Activated T-helper 17 cell treated with anti-CD3 and anti-CD28 coated beads, Interleukin-2, amount 50 U/mL, for 72 hours (primary cell): Measurements from ENCODE around the gene GRM4. TPM values are rescaled to one million over a fixed set of nuclear protein-coding genes. Genes with fewer than 3 reads are reported as not detected.
"Not testable (repeated sequence)": the region's sequence is repeated elsewhere in the genome, so short reads cannot be mapped to it uniquely, and the experiment has no call there.

Experiments used
- ATAC-seq: fragments of 150-1000 bp; cut with Tn5 transposase; replicated peaks from 2 replicates; pipeline ENCODE4 v1.10.0; 2021; ENCODE audit warnings: mild to moderate bottlenecking, moderate library complexity
- H3K27ac Mint-ChIP-seq: one replicate; pipeline ENCODE4 v1.8.0; 2022; ENCODE audit warnings: mixed read lengths
- H3K27me3 Mint-ChIP-seq: one replicate; pipeline ENCODE4 v1.8.0; 2022; ENCODE audit warnings: mixed read lengths
- H3K36me3 Mint-ChIP-seq: one replicate; pipeline ENCODE4 v1.8.0; 2022; ENCODE audit warnings: low read depth, mild to moderate bottlenecking, mixed read lengths
- H3K4me1 Mint-ChIP-seq: one replicate; pipeline ENCODE4 v1.8.0; 2022; ENCODE audit warnings: mixed read lengths
- H3K4me3 Mint-ChIP-seq: one replicate; pipeline ENCODE4 v1.8.0; 2022; ENCODE audit warnings: mild to moderate bottlenecking, mixed read lengths
- H3K9me3 Mint-ChIP-seq: one replicate; pipeline ENCODE4 v1.8.0; 2022; ENCODE audit warnings: mixed read lengths
- total RNA-seq, 2 donors: library from RNA; stranded (reverse); gene quantifications; one replicate each; pipeline ENCODE4 v1.2.3, GENCODE V29; 2022

GRM4 gene
- total RNA-seq, 2 donors from 2014 or later, result not detected

DNA sequence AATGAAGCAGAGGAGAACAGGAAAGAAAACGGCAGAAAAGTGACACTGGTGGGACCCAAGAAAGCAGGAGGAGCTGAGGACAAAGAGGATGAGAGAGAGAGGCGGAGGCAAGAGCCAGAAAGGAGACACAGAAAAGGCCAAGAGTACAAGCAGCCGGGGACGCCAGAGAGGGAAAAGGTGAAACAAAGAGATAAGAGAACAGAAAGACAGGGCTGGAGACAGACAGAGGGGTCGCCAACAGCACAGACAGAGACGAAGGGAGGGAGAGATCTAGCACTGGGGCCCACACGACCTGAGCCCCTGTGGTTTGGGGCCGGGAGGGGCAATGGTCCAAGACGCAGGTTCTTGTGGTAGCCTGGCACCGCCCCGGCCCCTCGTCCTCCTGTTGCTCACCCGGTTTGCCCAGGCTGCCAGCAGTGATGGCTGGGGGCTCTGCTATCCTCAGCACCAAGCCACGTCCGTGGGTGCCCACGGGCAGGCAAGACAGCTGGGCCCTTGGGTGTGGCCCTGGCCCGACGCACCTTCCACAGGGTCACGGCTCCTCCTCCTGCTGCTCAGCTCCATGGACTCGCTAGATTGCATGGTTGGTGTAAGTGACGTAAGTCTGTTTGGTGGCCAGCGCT is 123.5 kb downstream of the GRM4 start:
- Mint-ChIP-seq H3K27me3 (peaks cover 5% of the 10 kb centered on the region), H3K9me3 (no peaks in the 10 kb centered on the region), H3K4me1 (no peaks in the 10 kb centered on the region), H3K27ac (no peak overlapping the region), H3K36me3 (no peaks in the 10 kb centered on the region), H3K4me3 (no peak overlapping the region)
- no peak for ATAC-seq

DNA sequence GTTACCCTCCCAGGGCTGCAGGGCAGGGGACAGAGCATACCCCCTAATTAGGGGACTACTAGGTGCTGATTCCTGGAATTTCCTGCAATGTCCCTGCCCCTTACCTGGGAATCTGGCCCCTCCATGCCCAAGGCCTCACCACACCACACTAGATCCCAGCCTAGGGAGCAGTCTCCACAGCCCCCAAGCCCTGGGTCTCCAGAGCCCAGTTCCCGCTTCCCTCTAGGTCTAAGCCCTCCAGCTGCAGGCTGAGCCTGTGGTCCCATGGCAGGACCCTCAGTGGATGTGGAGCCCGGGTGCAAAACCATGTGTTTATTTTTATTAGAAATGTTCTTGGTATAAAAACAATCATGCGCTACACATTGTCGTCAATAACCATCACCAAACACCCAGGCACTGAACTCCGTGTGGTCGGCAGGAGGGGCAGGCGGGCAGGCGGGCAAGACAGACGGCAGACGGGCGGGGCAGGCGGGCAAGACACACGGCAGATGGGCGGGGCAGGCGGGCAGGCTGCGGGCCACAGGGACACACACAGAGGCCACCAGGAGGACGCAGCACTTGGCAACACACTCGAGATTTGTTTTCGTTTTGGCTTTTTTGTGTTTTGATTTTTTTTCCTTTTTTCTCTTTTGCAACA is 124.2 kb downstream of the GRM4 start:
- Mint-ChIP-seq H3K27me3 (peaks cover 5% of the 10 kb centered on the region), H3K9me3 (no peaks in the 10 kb centered on the region), H3K4me3 (no peak overlapping the region), H3K4me1 (no peaks in the 10 kb centered on the region), H3K36me3 (no peaks in the 10 kb centered on the region), H3K27ac (no peak overlapping the region)
- ATAC-seq, result no peak

DNA sequence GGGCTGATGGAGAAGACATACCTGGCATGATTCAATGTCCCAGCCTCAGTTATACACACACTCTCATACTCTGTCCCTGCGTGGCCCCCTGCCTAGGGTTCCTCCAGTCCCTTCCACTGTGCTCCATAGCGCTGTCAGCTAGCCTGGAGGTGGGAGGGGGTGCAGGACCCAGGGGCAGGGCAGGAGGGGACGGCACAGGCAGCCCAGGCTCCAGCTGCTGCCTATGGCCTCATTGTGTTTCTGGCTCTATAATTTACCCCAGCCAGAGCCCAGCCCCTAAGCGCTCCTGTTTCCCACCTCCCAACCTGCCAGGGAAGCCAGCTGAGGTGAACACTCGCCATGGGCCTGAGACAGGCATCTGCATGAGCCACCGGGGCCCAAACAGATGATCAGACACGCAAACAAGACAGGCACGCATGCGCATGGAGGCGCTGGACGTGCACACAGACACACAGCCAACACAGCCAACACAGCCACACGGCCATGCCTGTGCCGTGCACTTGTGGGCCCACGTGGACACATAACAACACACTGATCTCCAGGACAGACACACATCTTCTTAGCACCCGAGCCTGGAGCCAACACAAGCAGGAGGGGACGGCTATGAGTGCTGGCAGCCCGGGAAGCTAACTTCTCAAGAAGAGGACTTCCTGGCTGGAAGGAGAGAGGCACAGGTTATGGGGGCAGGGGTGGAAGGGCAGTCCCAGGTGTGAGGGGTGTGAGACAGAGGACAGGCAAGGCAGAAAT is 124.9 kb downstream of the GRM4 start:
- Mint-ChIP-seq H3K9me3 (no peaks in the 10 kb centered on the region), H3K27ac (no peak overlapping the region), H3K4me3 (no peak overlapping the region), H3K4me1 (no peaks in the 10 kb centered on the region), H3K36me3 (no peaks in the 10 kb centered on the region), H3K27me3 (peaks cover 5% of the 10 kb centered on the region)
- ATAC-seq, result no peak

GRCh38 chr6:34020278-34020677 is 125.6 kb downstream of the GRM4 start:
- Mint-ChIP-seq H3K4me3 (no peak overlapping the region), H3K27me3 (peaks cover 5% of the 10 kb centered on the region), H3K36me3 (no peaks in the 10 kb centered on the region), H3K9me3 (no peaks in the 10 kb centered on the region), H3K27ac (no peak overlapping the region), H3K4me1 (no peaks in the 10 kb centered on the region)
- no peak for ATAC-seq

DNA sequence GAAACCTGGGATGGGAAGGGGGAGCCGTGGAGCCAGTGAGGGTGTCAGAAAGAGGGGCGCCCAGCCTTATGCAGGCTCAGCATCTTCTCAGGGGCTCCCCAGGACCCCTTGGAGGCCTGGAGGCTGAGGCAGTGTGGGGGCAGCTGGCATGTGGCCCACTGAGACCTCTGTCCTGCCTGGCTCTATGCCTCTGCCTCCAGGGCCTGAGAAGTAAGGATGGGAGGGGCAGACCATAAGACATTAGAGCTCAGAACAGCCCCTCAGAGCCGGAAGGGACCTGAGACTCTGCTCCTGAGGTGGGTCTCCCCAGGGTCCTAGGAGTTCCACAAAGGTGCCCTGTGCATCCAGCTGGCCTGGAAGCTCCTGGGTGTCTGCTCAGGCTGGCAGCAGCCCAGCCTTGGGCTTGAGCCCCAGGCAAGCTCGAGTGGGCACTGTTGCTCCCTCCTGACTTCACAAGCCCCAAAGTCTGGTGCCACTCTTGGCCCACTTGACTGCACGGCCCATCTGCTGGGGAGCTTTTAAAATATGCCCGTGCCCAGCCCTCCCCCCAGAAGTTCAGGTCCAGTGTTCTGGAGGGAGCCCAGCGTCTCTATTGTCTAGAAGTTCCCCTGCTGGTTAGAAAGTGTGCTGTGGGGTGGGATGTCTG is 126.8 kb downstream of the GRM4 start:
- H3K4me3 Mint-ChIP-seq, result no peak overlapping the region
- no peak for ATAC-seq
- peaks cover 5% of the 10 kb centered on the region for H3K27me3 Mint-ChIP-seq
- no peaks in the 10 kb centered on the region for H3K36me3 Mint-ChIP-seq
- no peak overlapping the region for H3K27ac Mint-ChIP-seq
- H3K4me1 Mint-ChIP-seq, result no peaks in the 10 kb centered on the region
- H3K9me3 Mint-ChIP-seq, result no peaks in the 10 kb centered on the region

DNA sequence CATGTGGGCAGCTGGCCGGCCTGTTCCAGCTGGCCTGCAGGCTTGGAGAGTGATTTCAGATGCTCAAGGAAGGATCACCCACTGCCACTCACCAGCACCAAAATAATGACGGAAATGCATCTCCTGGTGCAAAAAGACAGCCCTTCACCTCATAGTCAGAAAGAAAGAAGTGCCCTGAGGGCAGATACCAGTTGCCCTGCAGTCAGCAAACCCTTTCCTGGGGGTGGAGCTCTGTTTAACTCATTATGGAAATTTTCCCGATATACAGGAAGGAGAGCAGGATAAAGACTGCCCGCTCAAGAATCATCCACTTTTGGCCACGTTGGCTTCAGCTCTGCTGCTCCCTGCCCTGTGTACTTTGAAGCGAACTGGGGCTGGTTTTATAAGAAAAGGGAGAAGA is 127.9 kb downstream of the GRM4 start:
- peaks cover 5% of the 10 kb centered on the region for H3K27me3 Mint-ChIP-seq

DNA sequence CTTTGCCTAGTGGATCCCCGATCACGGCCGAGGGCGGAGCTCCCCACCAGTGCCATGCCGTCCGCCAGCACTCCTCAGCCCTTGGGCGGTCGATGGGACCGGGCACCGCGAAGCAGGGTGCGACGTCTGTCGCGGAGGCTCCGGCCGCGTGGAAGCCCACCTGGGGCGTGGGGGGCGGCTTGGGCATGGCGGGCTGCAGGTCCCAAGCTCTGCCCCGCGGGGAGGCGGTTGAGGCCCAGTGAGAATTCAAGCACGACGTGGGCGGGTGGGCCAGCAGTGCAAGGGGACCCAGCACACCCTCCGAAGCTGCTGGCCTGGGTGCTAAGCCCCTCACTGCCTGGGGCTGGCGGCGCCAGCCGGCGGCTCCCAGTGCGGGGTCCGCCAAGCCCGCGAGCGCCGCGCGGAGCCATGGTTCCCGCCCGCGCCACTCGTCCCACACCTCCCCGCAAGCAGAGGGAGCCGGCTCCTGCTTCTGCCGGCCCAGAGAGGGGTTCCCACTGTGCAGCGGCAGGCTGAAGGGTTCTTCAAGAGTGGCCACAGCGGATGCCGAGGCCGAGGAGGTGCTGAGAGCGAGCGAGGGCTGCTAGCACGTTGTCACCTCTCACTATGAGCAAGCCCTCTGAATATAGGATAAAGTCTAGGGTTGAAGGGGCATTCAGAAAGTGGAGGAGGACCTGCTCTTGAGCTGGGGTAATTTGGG is 128.6 kb downstream of the GRM4 start:
- Mint-ChIP-seq H3K36me3 (no peaks in the 10 kb centered on the region), H3K4me3 (no peak overlapping the region), H3K27ac (no peak overlapping the region)

More for the DNA sequence above, 127.9 kb downstream of the GRM4 start:
- Mint-ChIP-seq H3K4me1 (no peaks in the 10 kb centered on the region), H3K36me3 (no peaks in the 10 kb centered on the region), H3K27ac (no peak overlapping the region), H3K4me3 (no peak overlapping the region), H3K9me3 (no peaks in the 10 kb centered on the region)
- no peak for ATAC-seq

DNA sequence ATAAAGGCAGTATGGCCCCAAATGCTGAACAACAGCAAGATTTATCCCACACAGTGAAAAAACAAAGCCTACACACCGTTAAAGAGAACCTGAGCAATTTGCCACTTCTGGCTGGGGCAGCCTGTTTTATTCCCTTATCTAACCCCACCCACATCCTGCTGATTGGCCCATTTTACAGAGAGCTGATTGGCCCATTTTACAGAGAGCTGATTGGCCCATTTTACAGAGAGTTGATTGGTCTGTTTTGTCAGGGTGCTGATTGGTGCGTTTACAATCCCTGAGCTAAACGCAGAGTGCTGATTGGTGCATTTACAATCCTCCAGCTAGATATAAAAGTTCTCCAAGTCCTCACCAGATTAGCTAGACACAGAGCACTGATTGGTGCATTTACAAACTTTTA is 129.3 kb downstream of the GRM4 start:
- H3K27ac Mint-ChIP-seq, H3K9me3 Mint-ChIP-seq, H3K27me3 Mint-ChIP-seq, H3K36me3 Mint-ChIP-seq, ATAC-seq, H3K4me1 Mint-ChIP-seq, H3K4me3 Mint-ChIP-seq: not testable (repeated sequence)

More for the DNA sequence above, 128.6 kb downstream of the GRM4 start:
- H3K4me1 Mint-ChIP-seq, result no peaks in the 10 kb centered on the region
- no peak for ATAC-seq
- H3K27me3 Mint-ChIP-seq, result peaks cover 4% of the 10 kb centered on the region
- no peaks in the 10 kb centered on the region for H3K9me3 Mint-ChIP-seq

DNA sequence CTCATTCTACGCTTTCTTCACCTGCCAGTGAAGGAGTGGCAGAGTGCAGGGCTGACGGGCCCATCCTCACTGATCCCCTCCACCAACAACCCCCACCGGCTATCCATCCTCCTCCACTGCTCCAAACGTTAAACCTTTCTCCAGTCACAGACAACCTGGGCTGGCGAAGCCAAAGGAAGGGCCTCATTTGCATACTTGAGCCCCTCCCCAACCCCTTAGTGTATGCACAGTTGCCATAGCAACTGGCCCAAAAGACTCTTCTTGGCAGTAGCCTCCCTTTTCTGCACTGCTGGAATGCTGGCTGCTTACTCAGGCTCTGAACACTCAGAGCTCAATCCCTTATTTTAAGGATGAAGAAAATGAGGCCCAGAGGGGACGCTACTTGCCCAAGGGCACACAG is 130.3 kb downstream of the GRM4 start:
- no peak overlapping the region for H3K27ac Mint-ChIP-seq
- ATAC-seq, result no peak
- no peaks in the 10 kb centered on the region for H3K4me1 Mint-ChIP-seq
- H3K4me3 Mint-ChIP-seq, result no peak overlapping the region
- H3K9me3 Mint-ChIP-seq, result no peaks in the 10 kb centered on the region
- H3K27me3 Mint-ChIP-seq, result no peaks in the 10 kb centered on the region
- no peaks in the 10 kb centered on the region for H3K36me3 Mint-ChIP-seq

- Mint-ChIP-seq H3K27me3 (peaks cover 15% of the 10 kb centered on the region), H3K4me3 (no peak overlapping the region), H3K9me3 (no peaks in the 10 kb centered on the region), H3K36me3 (no peaks in the 10 kb centered on the region), H3K4me1 (no peaks in the 10 kb centered on the region), H3K27ac (no peak overlapping the region)
- no peak for ATAC-seq
Measured at GRCh38 chr6:34011264-34011663, 134.6 kb downstream of the GRM4 start.

DNA sequence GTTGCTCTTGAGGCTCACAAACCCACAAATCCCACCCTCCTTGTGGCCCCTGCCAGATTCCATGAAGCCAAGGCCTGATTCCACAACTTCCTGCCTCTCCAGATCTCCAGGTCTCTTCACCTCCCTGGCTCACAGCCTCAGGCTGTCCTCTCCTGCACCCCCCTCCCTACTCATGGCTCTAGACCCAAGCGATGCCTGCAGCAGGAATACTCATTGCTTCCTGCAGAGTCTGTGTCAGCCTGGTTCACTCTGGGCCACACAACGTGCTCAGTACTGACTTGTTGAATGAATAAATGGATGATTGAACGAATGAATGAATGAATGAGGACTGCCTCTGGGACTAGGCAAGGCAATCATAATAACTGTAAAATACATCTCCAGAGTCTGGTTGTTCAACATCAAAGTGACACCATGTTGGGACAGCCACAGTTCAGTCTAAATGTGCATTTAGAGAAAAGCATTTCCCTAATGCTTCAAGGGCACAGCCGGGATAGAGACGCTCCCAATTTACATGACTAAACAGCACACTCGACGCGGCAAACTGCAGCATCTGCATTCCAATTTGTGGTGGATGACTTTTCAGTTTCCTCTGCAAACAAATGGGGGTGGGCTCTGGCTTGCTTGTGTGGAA is 139.9 kb downstream of the GRM4 start:
- H3K27ac Mint-ChIP-seq, result no peak overlapping the region
- H3K27me3 Mint-ChIP-seq, result peaks cover 15% of the 10 kb centered on the region
- no peaks in the 10 kb centered on the region for H3K9me3 Mint-ChIP-seq
- H3K4me1 Mint-ChIP-seq, result no peaks in the 10 kb centered on the region
- no peak overlapping the region for H3K4me3 Mint-ChIP-seq
- H3K36me3 Mint-ChIP-seq, result no peaks in the 10 kb centered on the region
- no peak for ATAC-seq

DNA sequence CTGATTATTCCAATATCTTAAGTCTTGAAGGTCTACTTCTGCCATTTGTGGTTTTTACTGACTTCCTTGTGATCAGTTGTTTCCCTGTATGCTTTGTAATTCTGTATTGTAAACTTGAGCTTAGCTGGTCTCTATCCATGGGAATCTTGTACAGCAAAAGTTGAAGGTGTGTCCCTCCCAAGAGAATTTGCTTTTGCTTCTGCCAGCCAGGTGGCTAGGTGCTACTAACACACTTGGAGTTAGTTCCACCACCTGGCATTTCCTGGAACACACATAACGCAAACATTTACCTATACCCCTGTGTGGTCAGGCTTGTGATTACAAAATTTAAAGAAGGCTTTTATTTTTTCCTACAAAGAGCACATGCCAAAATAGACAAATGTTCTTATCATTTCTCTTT is 141.2 kb downstream of the GRM4 start:
- Mint-ChIP-seq H3K4me1 (no peaks in the 10 kb centered on the region), H3K4me3 (no peak overlapping the region), H3K9me3 (no peaks in the 10 kb centered on the region), H3K27ac (no peak overlapping the region), H3K36me3 (no peaks in the 10 kb centered on the region), H3K27me3 (peaks cover 10% of the 10 kb centered on the region)
- no peak for ATAC-seq

DNA sequence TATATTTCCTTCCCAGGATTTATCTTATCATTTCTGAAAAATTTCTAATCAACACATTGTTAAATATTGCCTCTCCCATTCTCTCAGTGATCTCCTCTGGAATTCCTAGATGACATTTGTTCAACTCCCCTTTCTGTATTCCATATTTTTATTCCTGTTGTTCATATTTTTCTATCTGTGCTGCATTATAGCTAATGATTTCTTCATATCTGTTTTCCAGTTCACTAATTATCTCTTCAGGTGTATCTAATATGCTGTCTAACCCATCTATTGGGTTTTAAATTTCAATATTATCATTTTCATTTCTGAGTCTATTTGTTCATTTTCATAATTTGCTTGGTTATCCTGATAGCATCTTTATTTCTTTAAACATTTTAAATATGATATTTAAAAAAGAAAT is 141.9 kb downstream of the GRM4 start:
- Mint-ChIP-seq H3K27ac (no peak overlapping the region), H3K27me3 (peaks cover 8% of the 10 kb centered on the region), H3K4me1 (no peaks in the 10 kb centered on the region), H3K4me3 (no peak overlapping the region), H3K9me3 (no peaks in the 10 kb centered on the region), H3K36me3 (no peaks in the 10 kb centered on the region)
- ATAC-seq, result no peak
